ENCODE results near the gene SLC11A1.

Gene SLC11A1

GRCh38 chr2:218395826-218396687 lies 14.0 kb downstream of the SLC11A1 start (continued):
- TF ChIP-seq ZBTB44 (tag by site-specific recombination; IDR thresholded peaks at IDR 0.05) (peak; percentile 25; the same call in 1 of the 2 replicates), ZNF529 (tag by site-specific recombination; IDR thresholded peaks at IDR 0.05; ENCODE audit: insufficient replicate concordance) (no peak), PRDM4 (tag by site-specific recombination; IDR thresholded peaks at IDR 0.05) (peak; percentile 100), ZNF391 (tag by site-specific recombination; IDR thresholded peaks at IDR 0.05; ENCODE audit: borderline replicate concordance, low read depth) (peak; percentile 55; the same call in 1 of the 2 replicates), ZNF585B (tag by site-specific recombination; IDR thresholded peaks at IDR 0.05) (no peak), ATF2 (tag by site-specific recombination; IDR thresholded peaks at IDR 0.05; ENCODE audit: low read depth) (no peak), ZNF16 (tag by site-specific recombination; IDR thresholded peaks at IDR 0.05; ENCODE audit: low read depth) (no peak), ZNF202 (tag by site-specific recombination; IDR thresholded peaks at IDR 0.05; ENCODE audit: borderline replicate concordance) (no peak), ZNF433 (tag by site-specific recombination; IDR thresholded peaks at IDR 0.05; ENCODE audit: low read depth) (no peak), GLI2 (tag by site-specific recombination; IDR thresholded peaks at IDR 0.05; ENCODE audit: borderline replicate concordance, low read depth) (no peak), SP2 (tag by site-specific recombination; IDR thresholded peaks at IDR 0.05) (peak; percentile 86), ZNF449 (tag by site-specific recombination; IDR thresholded peaks at IDR 0.05) (peak; percentile 60; the same call in 1 of the 2 replicates), ZNF10 (tag by site-specific recombination; IDR thresholded peaks at IDR 0.05) (no peak), ZNF239 (tag by site-specific recombination; IDR thresholded peaks at IDR 0.05) (no peak), IKZF3 (tag by site-specific recombination; IDR thresholded peaks at IDR 0.05) (peak; percentile 74), ZNF112 (tag by site-specific recombination; IDR thresholded peaks at IDR 0.05) (no peak), ZNF626 (tag by site-specific recombination; IDR thresholded peaks at IDR 0.05) (no peak), ZNF792 (tag by site-specific recombination; IDR thresholded peaks at IDR 0.05) (no peak), ZNF488 (tag by site-specific recombination; IDR thresholded peaks at IDR 0.05) (no peak), KLF7 (tag by site-specific recombination; IDR thresholded peaks at IDR 0.05; ENCODE audit: borderline replicate concordance) (peak; percentile 67; the same call in 1 of the 2 replicates), ZNF561 (tag by site-specific recombination; IDR thresholded peaks at IDR 0.05; ENCODE audit: borderline replicate concordance) (peak; percentile 92)
- TF ChIP-seq, protein P1, sequence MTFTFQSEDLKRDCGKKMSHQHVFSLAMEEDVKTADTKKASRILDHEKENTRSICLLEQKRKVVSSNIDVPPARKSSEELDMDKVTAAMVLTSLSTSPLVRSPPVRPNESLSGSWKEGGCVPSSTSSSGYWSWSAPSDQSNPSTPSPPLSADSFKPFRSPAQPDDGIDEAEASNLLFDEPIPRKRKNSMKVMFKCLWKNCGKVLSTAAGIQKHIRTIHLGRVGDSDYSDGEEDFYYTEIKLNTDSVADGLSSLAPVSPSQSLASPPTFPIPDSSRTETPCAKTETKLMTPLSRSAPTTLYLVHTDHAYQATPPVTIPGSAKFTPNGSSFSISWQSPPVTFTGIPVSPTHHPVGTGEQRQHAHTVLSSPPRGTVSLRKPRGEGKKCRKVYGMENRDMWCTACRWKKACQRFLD (tag by site-specific recombination; IDR thresholded peaks at IDR 0.05), result no peak
- TF ChIP-seq, protein P2, sequence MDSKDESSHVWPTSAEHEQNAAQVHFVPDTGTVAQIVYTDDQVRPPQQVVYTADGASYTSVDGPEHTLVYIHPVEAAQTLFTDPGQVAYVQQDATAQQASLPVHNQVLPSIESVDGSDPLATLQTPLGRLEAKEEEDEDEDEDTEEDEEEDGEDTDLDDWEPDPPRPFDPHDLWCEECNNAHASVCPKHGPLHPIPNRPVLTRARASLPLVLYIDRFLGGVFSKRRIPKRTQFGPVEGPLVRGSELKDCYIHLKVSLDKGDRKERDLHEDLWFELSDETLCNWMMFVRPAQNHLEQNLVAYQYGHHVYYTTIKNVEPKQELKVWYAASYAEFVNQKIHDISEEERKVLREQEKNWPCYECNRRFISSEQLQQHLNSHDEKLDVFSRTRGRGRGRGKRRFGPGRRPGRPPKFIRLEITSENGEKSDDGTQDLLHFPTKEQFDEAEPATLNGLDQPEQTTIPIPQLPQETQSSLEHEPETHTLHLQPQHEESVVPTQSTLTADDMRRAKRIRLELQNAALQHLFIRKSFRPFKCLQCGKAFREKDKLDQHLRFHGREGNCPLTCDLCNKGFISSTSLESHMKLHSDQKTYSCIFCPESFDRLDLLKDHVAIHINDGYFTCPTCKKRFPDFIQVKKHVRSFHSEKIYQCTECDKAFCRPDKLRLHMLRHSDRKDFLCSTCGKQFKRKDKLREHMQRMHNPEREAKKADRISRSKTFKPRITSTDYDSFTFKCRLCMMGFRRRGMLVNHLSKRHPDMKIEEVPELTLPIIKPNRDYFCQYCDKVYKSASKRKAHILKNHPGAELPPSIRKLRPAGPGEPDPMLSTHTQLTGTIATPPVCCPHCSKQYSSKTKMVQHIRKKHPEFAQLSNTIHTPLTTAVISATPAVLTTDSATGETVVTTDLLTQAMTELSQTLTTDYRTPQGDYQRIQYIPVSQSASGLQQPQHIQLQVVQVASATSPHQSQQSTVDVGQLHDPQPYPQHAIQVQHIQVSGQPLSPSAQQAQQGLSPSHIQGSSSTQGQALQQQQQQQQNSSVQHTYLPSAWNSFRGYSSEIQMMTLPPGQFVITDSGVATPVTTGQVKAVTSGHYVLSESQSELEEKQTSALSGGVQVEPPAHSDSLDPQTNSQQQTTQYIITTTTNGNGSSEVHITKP (tag by site-specific recombination; IDR thresholded peaks at IDR 0.05), result peak; percentile 70
